ENCODE results near the gene FLNB. TPM values are rescaled to one million over a fixed set of nuclear protein-coding genes. Genes with fewer than 3 reads are reported as not detected.

The FLNB gene
- polyA plus RNA-seq, 1 donor from 2014 or later = 10.3 TPM

DNA sequence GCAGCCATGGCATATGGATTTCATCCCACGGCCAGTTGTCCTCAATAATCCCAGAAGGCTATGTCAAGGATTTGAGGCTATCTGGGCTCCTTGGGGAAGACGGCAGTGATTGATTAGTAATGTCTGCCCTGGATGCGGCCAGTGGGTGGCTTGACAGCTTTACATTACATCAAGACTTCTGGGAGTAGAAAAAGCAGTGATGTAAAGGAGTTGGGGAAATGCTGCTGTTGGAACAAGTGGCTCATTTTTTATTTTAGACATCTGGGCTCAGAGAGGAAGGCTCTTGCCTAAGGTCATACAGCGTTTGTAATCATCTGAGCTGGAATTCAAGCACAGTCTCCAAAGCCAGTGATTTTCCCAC, 94.1 kb downstream of the FLNB start:
- H3K27me3 ChIP-seq (ENCODE audit: insufficient read depth, low read depth, low read length) = no peaks in the 10 kb centered on the region
- H3K36me3 ChIP-seq (ENCODE audit: insufficient read depth, low read length) = no peaks in the 10 kb centered on the region
- H3K4me2 ChIP-seq (ENCODE audit: low read length) = no peak overlapping the region
- H4K20me1 ChIP-seq (ENCODE audit: insufficient read depth) = no peaks in the 10 kb centered on the region
- no peak for TF ChIP-seq REST (IDR thresholded peaks at IDR 0.05; ENCODE audit: borderline replicate concordance)
- TF ChIP-seq RAD21 (conservative IDR thresholded peaks at IDR 0.05) = no peak
- TF ChIP-seq, protein P1, sequence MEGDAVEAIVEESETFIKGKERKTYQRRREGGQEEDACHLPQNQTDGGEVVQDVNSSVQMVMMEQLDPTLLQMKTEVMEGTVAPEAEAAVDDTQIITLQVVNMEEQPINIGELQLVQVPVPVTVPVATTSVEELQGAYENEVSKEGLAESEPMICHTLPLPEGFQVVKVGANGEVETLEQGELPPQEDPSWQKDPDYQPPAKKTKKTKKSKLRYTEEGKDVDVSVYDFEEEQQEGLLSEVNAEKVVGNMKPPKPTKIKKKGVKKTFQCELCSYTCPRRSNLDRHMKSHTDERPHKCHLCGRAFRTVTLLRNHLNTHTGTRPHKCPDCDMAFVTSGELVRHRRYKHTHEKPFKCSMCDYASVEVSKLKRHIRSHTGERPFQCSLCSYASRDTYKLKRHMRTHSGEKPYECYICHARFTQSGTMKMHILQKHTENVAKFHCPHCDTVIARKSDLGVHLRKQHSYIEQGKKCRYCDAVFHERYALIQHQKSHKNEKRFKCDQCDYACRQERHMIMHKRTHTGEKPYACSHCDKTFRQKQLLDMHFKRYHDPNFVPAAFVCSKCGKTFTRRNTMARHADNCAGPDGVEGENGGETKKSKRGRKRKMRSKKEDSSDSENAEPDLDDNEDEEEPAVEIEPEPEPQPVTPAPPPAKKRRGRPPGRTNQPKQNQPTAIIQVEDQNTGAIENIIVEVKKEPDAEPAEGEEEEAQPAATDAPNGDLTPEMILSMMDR (IDR thresholded peaks at IDR 0.05; ENCODE audit: poor library complexity, severe bottlenecking) = no peak
- no peak for TF ChIP-seq POLR2AphosphoS5 (IDR thresholded peaks at IDR 0.05)
- H3F3A ChIP-seq (ENCODE audit: insufficient read depth, low read length, poor library complexity, severe bottlenecking) = no peaks in the 10 kb centered on the region
- no peaks in the 10 kb centered on the region for H3K9me2 ChIP-seq (ENCODE audit: insufficient read depth, low read length)
- H3K27ac ChIP-seq (ENCODE audit: low read length) = no peak overlapping the region
- no peak overlapping the region for H3K4me3 ChIP-seq (ENCODE audit: low read length)
- H3K9ac ChIP-seq (ENCODE audit: low read length) = no peak overlapping the region
- H3K79me2 ChIP-seq (replicated peaks; ENCODE audit: insufficient read depth, low read length) = no peaks in the 10 kb centered on the region
- no peaks in the 10 kb centered on the region for H3K9me3 ChIP-seq (ENCODE audit: low read length)
- H2AFZ ChIP-seq (ENCODE audit: low read depth, low read length) = no peak overlapping the region

GRCh38 chr3:58102976-58103451, 94.8 kb downstream of the FLNB start:
- H3K36me3 ChIP-seq (ENCODE audit: insufficient read depth, low read length) = no peaks in the 10 kb centered on the region
- no peaks in the 10 kb centered on the region for H3K27me3 ChIP-seq (ENCODE audit: insufficient read depth, low read depth, low read length)
- no peaks in the 10 kb centered on the region for H3F3A ChIP-seq (ENCODE audit: insufficient read depth, low read length, poor library complexity, severe bottlenecking)
- H2AFZ ChIP-seq (ENCODE audit: low read depth, low read length) = no peak overlapping the region
- no peak overlapping the region for H3K9ac ChIP-seq (ENCODE audit: low read length)
- H4K20me1 ChIP-seq (ENCODE audit: insufficient read depth) = no peaks in the 10 kb centered on the region
- H3K27ac ChIP-seq (ENCODE audit: low read length) = no peak overlapping the region
- no peak overlapping the region for H3K4me2 ChIP-seq (ENCODE audit: low read length)
- no peaks in the 10 kb centered on the region for H3K79me2 ChIP-seq (replicated peaks; ENCODE audit: insufficient read depth, low read length)
- H3K9me3 ChIP-seq (ENCODE audit: low read length) = no peaks in the 10 kb centered on the region
- no peak overlapping the region for H3K4me3 ChIP-seq (ENCODE audit: low read length)
- TF ChIP-seq MXI1 (conservative IDR thresholded peaks at IDR 0.05; ENCODE audit: poor library complexity, severe bottlenecking) (no peak), REST (IDR thresholded peaks at IDR 0.05; ENCODE audit: borderline replicate concordance) (no peak), SMC3 (conservative IDR thresholded peaks at IDR 0.05; ENCODE audit: poor library complexity) (no peak), EP300 (conservative IDR thresholded peaks at IDR 0.05; ENCODE audit: poor library complexity, severe bottlenecking) (no peak), EZH2 (IDR thresholded peaks at IDR 0.05; ENCODE audit: borderline replicate concordance, insufficient read depth, low read length, poor library complexity, severe bottlenecking) (no peak), POLR2AphosphoS5 (IDR thresholded peaks at IDR 0.05) (no peak), RAD21 (conservative IDR thresholded peaks at IDR 0.05) (no peak), TAF1 (IDR thresholded peaks at IDR 0.05; ENCODE audit: low read depth) (no peak)
- TF ChIP-seq, protein P1 (IDR thresholded peaks at IDR 0.05; ENCODE audit: poor library complexity, severe bottlenecking) = no peak
- no peaks in the 10 kb centered on the region for H3K9me2 ChIP-seq (ENCODE audit: insufficient read depth, low read length)
